ENCODE measurements around the gene ISLR. TPM values are rescaled to one million over a fixed set of nuclear protein-coding genes. Genes with fewer than 3 reads are reported as not detected.

Gene ISLR
- total RNA-seq, 1 experiment from 2014 or later = 0.11 TPM

- Histone ChIP-seq H2AFZ (ENCODE audit: low read length) (no peak overlapping the region), H3K23ac (ENCODE audit: insufficient read length, low read depth, low read length) (no peak overlapping the region), H2BK120ac (ENCODE audit: low read depth, low read length, poor library complexity, severe bottlenecking) (no peak overlapping the region), H3K18ac (ENCODE audit: insufficient read length, low read depth, low read length) (no peak overlapping the region), H3K27ac (ENCODE audit: insufficient read length, low read depth, low read length) (no peak overlapping the region), H3K79me2 (ENCODE audit: insufficient read depth, low read length) (no peaks in the 10 kb centered on the region), H3K4me1 (ENCODE audit: insufficient read depth, low read length) (peaks cover 18% of the 10 kb centered on the region; the same call in 1 of the 2 replicates), H3T11ph (ENCODE audit: low read length) (no peak overlapping the region), H4K91ac (ENCODE audit: insufficient read length, low read depth, low read length) (no peak overlapping the region), H2BK15ac (ENCODE audit: low read depth, low read length) (no peak overlapping the region), H2BK5ac (ENCODE audit: insufficient read length, low read length) (no peak overlapping the region), H2AK5ac (ENCODE audit: insufficient read length, low read length) (no peak overlapping the region), H3K4me2 (ENCODE audit: insufficient read depth, insufficient read length, low read length) (no peak overlapping the region), H3K27me3 (ENCODE audit: insufficient read depth, low read length) (no peaks in the 10 kb centered on the region), H2BK12ac (ENCODE audit: insufficient read length, low read depth, low read length) (no peak overlapping the region), H4K20me1 (ENCODE audit: control insufficient read depth, insufficient read depth, insufficient read length) (no peaks in the 10 kb centered on the region), H3K79me1 (ENCODE audit: insufficient read depth, low read depth, low read length, poor library complexity, severe bottlenecking) (no peaks in the 10 kb centered on the region), H3K9me3 (ENCODE audit: control insufficient read depth, low read depth, low read length) (no peaks in the 10 kb centered on the region), H4K8ac (replicated peaks; ENCODE audit: insufficient read length, low read depth, low read length) (no peak overlapping the region), H4K5ac (ENCODE audit: insufficient read length, low read depth, low read length) (no peak overlapping the region), H3K4ac (ENCODE audit: low read depth, low read length) (no peak overlapping the region), H2BK20ac (ENCODE audit: low read depth, low read length, poor library complexity, severe bottlenecking) (no peak overlapping the region), H3K9ac (ENCODE audit: extremely low read depth, insufficient read length, low read length) (no peak overlapping the region), H3K56ac (ENCODE audit: insufficient read length, low read depth, low read length) (no peak overlapping the region), H3K23me2 (ENCODE audit: insufficient read length, low read depth, low read length, poor library complexity, severe bottlenecking) (peaks cover 11% of the 10 kb centered on the region), H3K14ac (ENCODE audit: insufficient read depth, low read length) (no peak overlapping the region)
- H3K27ac Mint-ChIP-seq = no peak overlapping the region
- no peak overlapping the region for H3K4me3 Mint-ChIP-seq
- no peak for DNase-seq
- H3K4me1 Mint-ChIP-seq = peaks cover 37 to 46% of the 10 kb centered on the region in 2 experiments
- TF ChIP-seq CTCF (conservative IDR thresholded peaks at IDR 0.05) = no peak
- no CpG with 5 or more reads among the region's 6 CpGs for WGBS (ENCODE audit: extremely low coverage, insufficient read length, low lambda C conversion rate)
- H3K9me3 Mint-ChIP-seq = no peaks in the 10 kb centered on the region
- H3K36me3 Mint-ChIP-seq (ENCODE audit: insufficient read depth in 1 of 3, low read depth in 3 of 3) = peaks cover 0 to 4% (median 2%) of the 10 kb centered on the region in 3 experiments; a peak in 3 of 7 replicates
- peaks cover 18% of the 10 kb centered on the region for H3K27me3 Mint-ChIP-seq (ENCODE audit: low read depth)
Measured at GRCh38 chr15:74199297-74199652, 25.8 kb downstream of the ISLR start.

Data from H9 (cell line).